Liver (tissue), 9 donors: ENCODE data around the gene BRSK1. TPM values are rescaled to one million over a fixed set of nuclear protein-coding genes. Genes with fewer than 3 reads are reported as not detected.

ENCODE experiments used
- DNase-seq: peaks from one replicate; pipeline ENCODE4 v3.0.0-alpha.2; 2017; ENCODE audit warnings: low spot score
- H3K27ac ChIP-seq, 2 donors: one replicate each; pipeline ENCODE4 v1.7.0; 2013; ENCODE audit warnings: inconsistent platforms in 2 of 2, low read length in 2 of 2, control low read depth in 1 of 2, low read depth in 1 of 2, mild to moderate bottlenecking in 1 of 2
- H3K27me3 ChIP-seq, 4 donors: one replicate each; pipeline versions ENCODE4 v1.6.1 to v1.7.0; 2013; ENCODE audit warnings: low read length in 3 of 4, inconsistent platforms in 1 of 4, mild to moderate bottlenecking in 1 of 4, moderate library complexity in 1 of 4; ENCODE audit not compliant: control insufficient read depth in 4 of 4, insufficient read depth in 4 of 4
- H3K36me3 ChIP-seq, 4 donors: one replicate each; pipeline versions ENCODE4 v1.6.1 to v1.7.0; 2013; ENCODE audit warnings: low read length in 3 of 4, mild to moderate bottlenecking in 3 of 4, low read depth in 1 of 4, moderate library complexity in 1 of 4; ENCODE audit not compliant: control insufficient read depth in 4 of 4, insufficient read depth in 3 of 4
- H3K4me1 ChIP-seq, 4 donors: one replicate each; pipeline versions ENCODE4 v1.6.1 to v1.7.0; 2013; ENCODE audit warnings: low read length in 3 of 4, mild to moderate bottlenecking in 3 of 4, moderate library complexity in 1 of 4; ENCODE audit not compliant: control insufficient read depth in 4 of 4, insufficient read depth in 4 of 4
- H3K4me3 ChIP-seq, 3 donors: one replicate each; pipeline versions ENCODE4 v1.6.1 to v1.7.0; 2013; ENCODE audit warnings: low read length in 3 of 3, control low read depth in 1 of 3, low read depth in 1 of 3, mild to moderate bottlenecking in 1 of 3
- H3K9ac ChIP-seq, 2 donors: one replicate each; pipeline ENCODE4 v1.7.0; 2013; ENCODE audit warnings: low read length in 2 of 2, mild to moderate bottlenecking in 2 of 2, moderate library complexity in 2 of 2, control low read depth in 1 of 2, low read depth in 1 of 2
- H3K9me3 ChIP-seq, 4 donors: one replicate each; pipeline versions ENCODE4 v1.6.1 to v1.7.0; 2013; ENCODE audit warnings: low read length in 3 of 4; ENCODE audit not compliant: control insufficient read depth in 4 of 4
- ATF3 ChIP-seq: IDR thresholded peaks from 2 replicates; pipeline ENCODE4 v1.6.1; 2016; ENCODE audit warnings: antibody characterized with exemption
- CTCF ChIP-seq: fragments of 150-350 bp; IDR thresholded peaks from 2 replicates; pipeline ENCODE4 v1.5.1; 2017; ENCODE audit warnings: improper control_type of control experiment, low read depth, low read length; ENCODE audit not compliant: missing input control
- EGR1 ChIP-seq, 2 donors: IDR thresholded peaks; 2 replicates each; pipeline ENCODE4 v1.6.1; 2016 to 2018; ENCODE audit warnings: antibody characterized with exemption in 2 of 2, low read depth in 2 of 2
- FOXA1 ChIP-seq: IDR thresholded peaks from 2 replicates; pipeline ENCODE4 v1.6.1; 2016; ENCODE audit warnings: antibody characterized with exemption
- FOXA2 ChIP-seq: IDR thresholded peaks from 2 replicates; pipeline ENCODE4 v1.6.1; 2016; ENCODE audit warnings: antibody characterized with exemption
- GABPA ChIP-seq, 2 donors: IDR thresholded peaks in 1 of 2; conservative IDR thresholded peaks in 1 of 2; 2 replicates each; pipeline ENCODE4 v1.6.1; 2016; ENCODE audit warnings: antibody characterized with exemption in 2 of 2, mild to moderate bottlenecking in 1 of 2, moderate library complexity in 1 of 2
- HNF4A ChIP-seq, 2 donors: conservative IDR thresholded peaks; 2 replicates each; pipeline ENCODE4 v1.6.1; 2016; ENCODE audit warnings: antibody characterized with exemption in 2 of 2, mild to moderate bottlenecking in 2 of 2
- HNF4G ChIP-seq: IDR thresholded peaks from 2 replicates; pipeline ENCODE4 v1.6.1; 2016; ENCODE audit warnings: antibody characterized with exemption
- JUND ChIP-seq, 2 donors: IDR thresholded peaks; 2 replicates each; pipeline ENCODE4 v1.6.1; 2016; ENCODE audit warnings: antibody characterized with exemption in 2 of 2
- NR2F2 ChIP-seq: IDR thresholded peaks from 2 replicates; pipeline ENCODE4 v1.6.1; 2016; ENCODE audit warnings: antibody characterized with exemption
- RAD21 ChIP-seq, 2 donors: IDR thresholded peaks; 2 replicates each; pipeline ENCODE4 v1.6.1; 2016; ENCODE audit warnings: antibody characterized with exemption in 2 of 2, mild to moderate bottlenecking in 2 of 2
- RXRA ChIP-seq, 2 donors: IDR thresholded peaks; 2 replicates each; pipeline ENCODE4 v1.6.1; 2017 to 2018; ENCODE audit warnings: antibody characterized with exemption in 2 of 2, mild to moderate bottlenecking in 1 of 2
- SP1 ChIP-seq: IDR thresholded peaks from 2 replicates; pipeline ENCODE4 v1.6.1; 2018; ENCODE audit warnings: antibody characterized with exemption, mild to moderate bottlenecking
- TAF1 ChIP-seq: conservative IDR thresholded peaks from 2 replicates; pipeline ENCODE4 v1.6.1; 2016; ENCODE audit warnings: antibody characterized with exemption, mild to moderate bottlenecking
- YY1 ChIP-seq: IDR thresholded peaks from 2 replicates; pipeline ENCODE4 v1.6.1; 2016; ENCODE audit warnings: antibody characterized with exemption, mild to moderate bottlenecking
- WGBS: extraction: QIAGEN DNeasy Blood & Tissue Kit; methylation state at CpG from one replicate; pipeline ENCODE4 v1.1.7; 2013; 5-methylcytosine and 5-hydroxymethylcytosine counted together
- polyA plus RNA-seq, 2 donors: library from polyadenylated mRNA; stranded (reverse) in 1 of 2; unstranded in 1 of 2; fragments of 200-250 nt in 1 of 2; fragments of >200 nt in 1 of 2; fragmentation: Nextera tagmentation in 1 of 2; extraction: Ambion mirVana in 1 of 2; gene quantifications; one replicate each; pipeline versions ENCODE4 v1.2.1 to v1.2.3, GENCODE V29; 2013 to 2015
- total RNA-seq, 2 donors: library from RNA; depleted of rRNA; stranded (reverse); fragments of >200 nt; gene quantifications; one replicate each; pipeline ENCODE4 v1.2.3, GENCODE V29; 2014
- TF ChIP-seq, protein P1 (sequence below): IDR thresholded peaks from 2 replicates; pipeline ENCODE4 v1.6.1; 2016; ENCODE audit warnings: antibody characterized with exemption
- TF ChIP-seq, protein P2 (sequence below): IDR thresholded peaks from 2 replicates; pipeline ENCODE4 v1.6.1; 2016; ENCODE audit warnings: antibody characterized with exemption, mild to moderate bottlenecking
- donor health status: healthy.
- donor health status: healthy.
- donor health status: healthy.
- donor health status: healthy.
- donor health status: healthy.

The BRSK1 gene
- total and polyA plus RNA-seq, 4 donors, result 0.10 to 0.65 (median 0.42) TPM; not detected in 1

GRCh38 chr19:55339889-55340783, 56.3 kb downstream of the BRSK1 start:
- peak overlapping the region; percentile 4 to 23 for H3K27ac ChIP-seq
- no peaks in the 10 kb centered on the region for H3K9me3 ChIP-seq
- TF ChIP-seq NR2F2 (peak; percentile 39), RAD21 (IDR thresholded peaks at IDR 0.05) (no peak)
- H3K9ac ChIP-seq, result peak overlapping the region; percentile 82 to 95
- peaks cover 8 to 18% (median 11%) of the 10 kb centered on the region in 4 donors for H3K4me1 ChIP-seq
- 7% methylated on average over 44 of the region's 44 CpGs for WGBS
- H3K27me3 ChIP-seq, result no peaks in the 10 kb centered on the region
- H3K4me3 ChIP-seq, result peak overlapping the region; percentile 45 to 75 (median 74)
- peak; percentile 59 for DNase-seq
- H3K36me3 ChIP-seq, result peaks cover 0 to 8% (median 1%) of the 10 kb centered on the region in 4 donors

DNA sequence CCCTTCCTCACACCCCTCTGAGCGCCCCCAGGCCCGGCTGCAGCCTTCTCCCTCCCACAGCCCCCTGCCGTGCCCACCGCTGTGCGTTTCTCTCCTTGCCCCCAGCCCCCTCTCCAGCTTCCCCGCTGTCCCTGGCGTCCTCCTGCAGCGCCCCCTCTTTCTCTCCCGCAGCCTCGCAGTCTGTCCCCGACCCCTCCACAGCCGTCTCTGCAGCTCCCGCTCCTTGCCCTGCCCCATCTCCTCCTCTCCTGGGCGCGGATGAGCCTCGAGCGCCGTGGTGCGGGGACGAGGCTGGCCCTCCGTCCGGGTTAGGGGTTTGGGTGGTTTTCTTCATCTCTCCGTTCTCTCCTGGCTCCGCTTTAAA, 57.0 kb downstream of the BRSK1 start:
- H3K9ac ChIP-seq, result peak overlapping the region in 1 of 2 donors; percentile 95
- peaks cover 0 to 8% (median 1%) of the 10 kb centered on the region in 4 donors for H3K36me3 ChIP-seq
- no peaks in the 10 kb centered on the region for H3K27me3 ChIP-seq
- no peak overlapping the region for H3K27ac ChIP-seq
- peaks cover 8 to 18% (median 11%) of the 10 kb centered on the region in 4 donors for H3K4me1 ChIP-seq
- H3K4me3 ChIP-seq, result peak overlapping the region in 2 of 3 donors; percentile 74 to 75
- TF ChIP-seq CTCF, result no peak
- no peak for TF ChIP-seq FOXA2
- TF ChIP-seq GABPA (IDR thresholded peaks at IDR 0.05 in 1 of 2, conservative IDR thresholded peaks at IDR 0.05 in 1 of 2), result no peak
- no peak for TF ChIP-seq FOXA1
- no peak for TF ChIP-seq SP1
- no peak for TF ChIP-seq HNF4G
- TF ChIP-seq, protein P1, sequence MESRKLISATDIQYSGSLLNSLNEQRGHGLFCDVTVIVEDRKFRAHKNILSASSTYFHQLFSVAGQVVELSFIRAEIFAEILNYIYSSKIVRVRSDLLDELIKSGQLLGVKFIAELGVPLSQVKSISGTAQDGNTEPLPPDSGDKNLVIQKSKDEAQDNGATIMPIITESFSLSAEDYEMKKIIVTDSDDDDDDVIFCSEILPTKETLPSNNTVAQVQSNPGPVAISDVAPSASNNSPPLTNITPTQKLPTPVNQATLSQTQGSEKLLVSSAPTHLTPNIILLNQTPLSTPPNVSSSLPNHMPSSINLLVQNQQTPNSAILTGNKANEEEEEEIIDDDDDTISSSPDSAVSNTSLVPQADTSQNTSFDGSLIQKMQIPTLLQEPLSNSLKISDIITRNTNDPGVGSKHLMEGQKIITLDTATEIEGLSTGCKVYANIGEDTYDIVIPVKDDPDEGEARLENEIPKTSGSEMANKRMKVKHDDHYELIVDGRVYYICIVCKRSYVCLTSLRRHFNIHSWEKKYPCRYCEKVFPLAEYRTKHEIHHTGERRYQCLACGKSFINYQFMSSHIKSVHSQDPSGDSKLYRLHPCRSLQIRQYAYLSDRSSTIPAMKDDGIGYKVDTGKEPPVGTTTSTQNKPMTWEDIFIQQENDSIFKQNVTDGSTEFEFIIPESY, result no peak
- TF ChIP-seq, protein P2, sequence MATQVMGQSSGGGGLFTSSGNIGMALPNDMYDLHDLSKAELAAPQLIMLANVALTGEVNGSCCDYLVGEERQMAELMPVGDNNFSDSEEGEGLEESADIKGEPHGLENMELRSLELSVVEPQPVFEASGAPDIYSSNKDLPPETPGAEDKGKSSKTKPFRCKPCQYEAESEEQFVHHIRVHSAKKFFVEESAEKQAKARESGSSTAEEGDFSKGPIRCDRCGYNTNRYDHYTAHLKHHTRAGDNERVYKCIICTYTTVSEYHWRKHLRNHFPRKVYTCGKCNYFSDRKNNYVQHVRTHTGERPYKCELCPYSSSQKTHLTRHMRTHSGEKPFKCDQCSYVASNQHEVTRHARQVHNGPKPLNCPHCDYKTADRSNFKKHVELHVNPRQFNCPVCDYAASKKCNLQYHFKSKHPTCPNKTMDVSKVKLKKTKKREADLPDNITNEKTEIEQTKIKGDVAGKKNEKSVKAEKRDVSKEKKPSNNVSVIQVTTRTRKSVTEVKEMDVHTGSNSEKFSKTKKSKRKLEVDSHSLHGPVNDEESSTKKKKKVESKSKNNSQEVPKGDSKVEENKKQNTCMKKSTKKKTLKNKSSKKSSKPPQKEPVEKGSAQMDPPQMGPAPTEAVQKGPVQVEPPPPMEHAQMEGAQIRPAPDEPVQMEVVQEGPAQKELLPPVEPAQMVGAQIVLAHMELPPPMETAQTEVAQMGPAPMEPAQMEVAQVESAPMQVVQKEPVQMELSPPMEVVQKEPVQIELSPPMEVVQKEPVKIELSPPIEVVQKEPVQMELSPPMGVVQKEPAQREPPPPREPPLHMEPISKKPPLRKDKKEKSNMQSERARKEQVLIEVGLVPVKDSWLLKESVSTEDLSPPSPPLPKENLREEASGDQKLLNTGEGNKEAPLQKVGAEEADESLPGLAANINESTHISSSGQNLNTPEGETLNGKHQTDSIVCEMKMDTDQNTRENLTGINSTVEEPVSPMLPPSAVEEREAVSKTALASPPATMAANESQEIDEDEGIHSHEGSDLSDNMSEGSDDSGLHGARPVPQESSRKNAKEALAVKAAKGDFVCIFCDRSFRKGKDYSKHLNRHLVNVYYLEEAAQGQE, result no peak
- no peak for TF ChIP-seq TAF1
- TF ChIP-seq NR2F2, result no peak
- TF ChIP-seq EGR1 (IDR thresholded peaks at IDR 0.05; ENCODE audit: low read depth in 2 of 2), result no peak
- TF ChIP-seq RAD21 (IDR thresholded peaks at IDR 0.05), result no peak
- no peak for TF ChIP-seq HNF4A (conservative IDR thresholded peaks at IDR 0.05)
- TF ChIP-seq RXRA (IDR thresholded peaks at IDR 0.05), result no peak
- TF ChIP-seq JUND (IDR thresholded peaks at IDR 0.05), result no peak
- no peak for TF ChIP-seq YY1
- TF ChIP-seq ATF3, result no peak
- 15% methylated on average over 24 of the region's 24 CpGs for WGBS
- DNase-seq, result no peak
- no peaks in the 10 kb centered on the region for H3K9me3 ChIP-seq
